HG03439 (cell line): ENCODE data around the gene MGAT1.
"Not testable (repeated sequence)": the region's sequence is repeated elsewhere in the genome, so short reads cannot be mapped to it uniquely, and the experiment has no call there.

Source experiments
- ATAC-seq: cut with Tn5 transposase; IDR thresholded peaks from one replicate; pipeline ENCODE4 v1.9.1; 2021; ENCODE audit warnings: mild to moderate bottlenecking, moderate library complexity; ENCODE audit not compliant: unreplicated experiment

The MGAT1 gene

DNA sequence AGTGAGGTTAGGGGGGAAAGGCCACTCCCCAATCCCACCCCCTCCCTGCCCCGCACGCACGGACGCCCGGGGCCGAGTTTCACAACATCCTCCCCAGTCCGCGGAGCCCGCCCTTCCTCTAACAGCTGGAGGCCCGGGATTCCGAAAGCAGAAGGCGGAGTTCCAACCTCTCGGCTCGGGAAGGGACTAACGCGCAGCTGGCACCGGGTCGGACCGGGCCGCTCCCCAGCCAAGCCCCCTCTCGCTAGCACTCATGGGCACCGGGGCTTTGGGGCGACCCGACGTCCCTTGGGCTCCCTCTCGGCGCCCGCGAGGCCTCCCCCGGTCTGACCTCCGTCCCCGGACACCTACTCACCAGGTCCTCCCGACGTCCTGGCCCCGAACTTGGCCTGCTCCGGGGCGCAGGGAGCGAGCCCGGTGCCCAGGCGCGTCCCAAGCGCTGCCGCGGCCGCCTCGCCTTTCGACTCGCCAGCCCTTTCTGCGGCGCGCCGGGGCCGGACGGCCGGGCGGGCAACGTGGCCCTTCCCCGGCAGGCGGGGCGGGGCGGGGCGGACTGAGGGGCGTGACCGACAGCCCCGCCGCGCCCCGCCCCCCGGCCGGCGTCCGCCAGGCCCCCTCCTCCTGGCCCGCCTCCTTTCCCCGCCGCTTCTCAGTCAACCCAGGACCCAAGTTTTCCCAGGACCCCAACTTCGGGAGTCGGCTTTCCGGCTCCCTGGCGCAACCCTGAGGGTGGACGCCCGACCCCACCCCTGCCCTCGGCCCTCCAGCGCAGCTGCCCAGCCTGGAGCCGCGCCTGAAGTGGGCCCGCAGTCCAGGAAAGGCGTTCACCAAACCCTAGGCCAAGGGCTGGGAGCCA, at the start of gene MGAT1:
TSS of gene MGAT1 (minus strand) at position 482 of the 856 bp plus-strand sequence. CDS start 9,835 bp downstream, outside the sequence.
- peak; percentile 36 for ATAC-seq

DNA sequence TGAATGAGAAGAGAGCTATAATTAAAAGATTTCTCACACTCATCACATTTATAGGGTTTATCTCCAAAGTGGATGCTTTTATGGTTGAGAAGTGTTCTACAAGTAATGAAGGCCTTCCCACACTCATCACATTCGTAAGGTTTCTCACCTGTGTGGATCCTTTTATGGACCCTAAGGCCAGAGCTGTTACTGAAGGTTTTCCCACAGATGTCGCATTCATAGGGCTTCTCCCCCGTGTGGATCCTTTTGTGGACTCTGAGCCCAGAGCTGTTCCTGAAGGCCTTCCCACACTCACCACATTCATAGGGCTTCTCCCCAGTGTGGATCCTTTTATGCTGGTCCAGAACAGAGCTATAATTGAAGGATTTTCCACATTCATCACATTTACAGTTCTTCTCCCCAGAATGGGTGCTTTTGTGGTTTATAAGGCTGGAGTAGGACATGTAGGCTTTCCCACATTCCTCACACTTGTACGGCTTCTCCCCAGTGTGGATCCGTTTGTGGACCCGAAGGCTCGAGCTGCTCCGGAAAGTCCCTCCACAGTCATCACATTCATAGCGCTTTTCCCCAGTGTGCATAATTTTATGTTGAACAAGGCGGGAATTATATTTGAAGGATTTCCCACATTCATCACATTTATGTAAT, 48.0 kb upstream of the MGAT1 start:
- ATAC-seq = no peak

DNA sequence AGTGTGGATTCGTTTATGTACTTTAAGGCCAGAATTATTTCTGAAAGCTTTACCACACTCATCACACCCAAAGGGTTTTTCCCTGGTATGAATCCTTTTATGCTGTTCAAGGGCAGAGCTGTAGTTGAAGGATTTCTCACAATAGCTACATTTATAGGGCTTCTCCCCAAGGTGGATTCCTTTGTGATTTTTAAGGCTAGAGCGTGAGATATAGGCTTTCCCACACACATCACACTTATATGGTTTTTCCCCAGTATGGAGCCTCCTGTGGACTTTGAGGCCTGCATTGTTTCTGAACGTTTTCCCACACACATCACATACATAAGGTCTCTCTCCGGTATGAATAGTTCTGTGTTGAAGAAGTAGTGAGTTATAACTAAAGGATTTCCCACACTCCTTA, 47.2 kb upstream of the MGAT1 start:
- ATAC-seq = no peak

DNA sequence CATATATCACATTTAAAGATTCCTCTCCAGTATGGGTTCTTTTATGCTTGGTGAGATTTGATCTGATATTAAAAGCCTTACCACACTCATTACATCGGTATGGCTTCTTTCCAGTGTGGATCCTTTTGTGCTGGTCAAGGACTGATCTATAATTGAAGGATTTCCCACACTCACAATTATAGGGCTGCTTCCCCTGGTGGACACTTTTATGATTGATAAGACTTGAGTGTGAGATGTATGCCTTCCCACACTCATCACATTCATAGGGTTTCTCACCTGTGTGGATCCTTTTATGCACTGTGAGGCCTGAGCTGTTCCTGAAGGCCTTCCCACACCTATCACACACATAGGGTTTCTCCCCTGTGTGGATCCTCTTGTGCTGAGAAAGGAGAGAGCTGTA, 46.3 kb upstream of the MGAT1 start:
- no peak for ATAC-seq

DNA sequence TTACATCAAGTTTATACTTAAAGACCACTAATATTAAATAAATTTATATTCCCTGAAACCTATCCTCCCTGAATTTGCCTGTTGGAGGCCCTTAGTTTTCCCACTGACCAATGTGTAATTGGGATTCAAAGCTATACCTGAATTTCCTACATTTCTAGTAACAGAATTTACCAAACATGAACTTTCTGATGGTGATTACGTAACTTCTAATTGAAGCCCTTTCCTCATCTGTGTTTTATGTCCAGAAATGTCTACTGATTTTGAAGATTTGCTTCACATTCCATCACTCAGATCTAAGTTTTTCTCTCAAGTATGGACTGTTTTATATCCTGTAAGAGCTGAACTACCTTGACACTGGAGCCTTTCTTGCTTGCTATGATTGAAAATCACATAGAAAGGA, 45.7 kb upstream of the MGAT1 start:
- no peak for ATAC-seq

DNA sequence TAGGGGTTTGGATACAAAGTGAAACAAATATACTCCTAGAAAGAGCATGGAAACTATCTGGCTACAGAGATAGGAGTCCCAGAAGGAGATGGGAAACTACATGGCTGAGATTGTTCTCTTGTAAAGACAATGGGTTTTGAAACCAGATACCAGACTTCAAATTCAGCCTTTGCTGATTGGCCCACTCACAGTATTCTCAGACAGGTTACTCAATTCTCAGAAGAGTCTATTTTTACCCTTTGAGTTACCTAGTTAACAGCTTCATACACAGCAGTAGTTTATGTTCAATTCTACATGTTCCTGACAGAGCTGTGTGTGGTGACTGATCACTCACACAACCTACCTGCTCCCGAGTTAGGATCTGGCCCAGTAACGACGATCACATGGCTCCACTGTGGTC, 44.4 kb upstream of the MGAT1 start:
- no peak for ATAC-seq

DNA sequence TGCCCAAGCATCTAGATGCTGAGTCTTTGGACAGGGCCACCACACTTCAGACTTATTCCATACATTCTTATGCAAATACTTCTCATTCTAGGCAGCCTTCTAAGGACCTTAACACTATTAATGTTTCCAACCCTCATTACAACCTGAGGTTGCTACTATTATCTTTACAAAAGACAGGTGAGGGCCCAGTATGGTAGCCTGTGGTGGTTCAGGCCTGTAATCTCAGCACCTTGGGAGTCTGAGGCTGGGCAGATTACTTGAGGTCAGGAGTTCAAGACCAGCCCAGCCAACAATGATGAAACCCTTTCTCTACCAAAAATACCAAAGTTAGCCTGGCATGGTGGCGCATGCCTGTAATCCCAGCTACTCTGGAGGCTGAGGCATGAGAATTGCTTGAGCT, 42.3 kb upstream of the MGAT1 start:
- ATAC-seq = no peak

DNA sequence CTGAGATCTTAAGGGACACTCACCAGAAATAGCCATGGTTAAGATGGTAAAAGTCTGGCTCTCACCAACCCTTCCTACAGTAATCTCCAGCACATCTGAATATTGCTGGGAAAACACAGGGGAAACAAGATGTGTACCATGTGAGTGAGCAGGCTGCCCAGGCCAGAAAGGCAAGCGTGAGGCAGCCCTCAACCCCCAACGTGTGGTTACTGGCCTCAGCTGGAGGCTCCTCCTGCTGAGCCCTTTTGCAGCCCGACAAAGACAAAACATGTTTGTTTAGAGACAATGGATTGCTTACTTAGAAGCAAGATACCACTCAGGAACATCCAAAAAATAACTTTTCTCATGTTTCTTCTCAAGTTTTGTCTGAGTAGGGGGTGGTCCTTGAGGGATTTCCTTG, 41.8 kb upstream of the MGAT1 start:
- ATAC-seq = no peak

DNA sequence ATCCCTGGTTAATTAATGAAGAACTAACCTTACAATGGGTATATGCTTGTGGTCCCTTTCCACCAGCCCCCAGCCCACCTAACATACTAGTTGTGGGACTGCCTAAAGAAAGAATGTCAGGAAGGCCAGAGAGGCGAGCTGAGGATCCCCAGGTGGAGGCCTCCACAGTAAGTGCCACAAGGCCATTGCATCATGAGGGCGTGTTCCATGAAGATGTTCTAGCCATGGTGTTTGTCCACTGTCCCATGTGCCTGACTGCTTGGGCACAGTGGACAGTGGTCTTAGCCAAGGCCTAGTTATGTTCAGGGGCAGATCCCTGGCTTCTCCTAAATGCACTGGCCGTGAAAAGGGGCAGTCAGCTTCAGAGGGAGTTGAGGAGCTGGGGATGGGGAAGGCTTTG, 37.3 kb upstream of the MGAT1 start:
- no peak for ATAC-seq

DNA sequence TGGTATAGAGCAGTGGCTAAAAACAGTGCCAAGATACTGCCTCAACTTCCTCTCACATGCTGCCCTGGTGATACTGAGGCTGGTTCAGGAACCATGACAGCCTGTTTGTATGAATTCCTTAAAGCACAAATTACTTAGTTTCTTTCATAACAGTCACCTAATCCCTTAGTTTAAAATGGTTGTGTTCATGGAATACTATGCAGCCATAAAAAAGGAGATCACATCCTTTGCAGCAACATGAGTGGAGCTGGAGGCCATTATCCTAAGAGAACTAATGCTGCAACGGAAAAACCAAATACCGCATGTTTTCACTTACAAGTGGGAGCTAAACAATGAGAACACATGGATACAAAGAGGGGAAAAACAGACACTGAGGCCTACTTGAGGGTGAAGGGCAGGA, 36.6 kb upstream of the MGAT1 start:
- ATAC-seq = no peak

DNA sequence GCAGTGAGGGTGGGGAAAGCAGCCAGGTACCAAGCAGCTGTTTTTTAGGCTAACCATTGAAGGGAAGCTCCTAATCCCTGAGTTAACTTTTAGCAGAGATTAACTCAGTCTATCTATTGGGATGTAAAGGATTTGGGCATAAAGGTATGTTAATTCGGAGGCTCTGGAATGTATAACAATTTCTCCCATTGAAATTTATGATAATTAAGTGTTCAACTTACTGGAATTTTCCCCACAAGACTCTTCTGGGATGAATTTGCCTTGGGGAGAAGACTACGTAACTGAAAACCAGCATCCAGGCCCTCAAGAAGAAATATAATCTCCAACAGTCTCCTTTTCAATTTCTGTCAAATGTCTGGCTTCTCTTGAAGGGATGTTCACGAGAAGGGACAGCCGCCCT, 34.9 kb upstream of the MGAT1 start:
- ATAC-seq = no peak

DNA sequence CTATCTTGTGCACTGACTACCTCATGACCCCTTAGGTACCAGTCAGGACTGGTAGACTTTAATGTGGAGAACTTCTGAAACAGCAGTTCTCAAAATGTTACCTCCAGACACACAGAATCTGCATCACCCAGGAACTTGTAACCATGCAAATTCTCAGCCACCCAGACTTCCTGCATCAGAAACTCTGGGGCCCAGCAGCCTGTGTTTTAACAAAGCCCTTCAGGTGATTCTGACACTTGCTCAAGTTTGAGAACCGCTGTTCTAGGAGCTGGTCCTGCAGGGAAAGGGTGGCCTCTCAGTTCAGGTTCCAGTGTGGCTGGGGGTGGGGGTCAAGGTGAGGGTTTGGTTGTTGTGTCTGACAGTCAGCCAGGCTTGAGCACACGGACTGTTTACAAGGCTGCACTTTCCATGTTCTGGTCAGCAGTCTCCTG, 30.0 kb upstream of the MGAT1 start:
- peak; percentile 39 for ATAC-seq

DNA sequence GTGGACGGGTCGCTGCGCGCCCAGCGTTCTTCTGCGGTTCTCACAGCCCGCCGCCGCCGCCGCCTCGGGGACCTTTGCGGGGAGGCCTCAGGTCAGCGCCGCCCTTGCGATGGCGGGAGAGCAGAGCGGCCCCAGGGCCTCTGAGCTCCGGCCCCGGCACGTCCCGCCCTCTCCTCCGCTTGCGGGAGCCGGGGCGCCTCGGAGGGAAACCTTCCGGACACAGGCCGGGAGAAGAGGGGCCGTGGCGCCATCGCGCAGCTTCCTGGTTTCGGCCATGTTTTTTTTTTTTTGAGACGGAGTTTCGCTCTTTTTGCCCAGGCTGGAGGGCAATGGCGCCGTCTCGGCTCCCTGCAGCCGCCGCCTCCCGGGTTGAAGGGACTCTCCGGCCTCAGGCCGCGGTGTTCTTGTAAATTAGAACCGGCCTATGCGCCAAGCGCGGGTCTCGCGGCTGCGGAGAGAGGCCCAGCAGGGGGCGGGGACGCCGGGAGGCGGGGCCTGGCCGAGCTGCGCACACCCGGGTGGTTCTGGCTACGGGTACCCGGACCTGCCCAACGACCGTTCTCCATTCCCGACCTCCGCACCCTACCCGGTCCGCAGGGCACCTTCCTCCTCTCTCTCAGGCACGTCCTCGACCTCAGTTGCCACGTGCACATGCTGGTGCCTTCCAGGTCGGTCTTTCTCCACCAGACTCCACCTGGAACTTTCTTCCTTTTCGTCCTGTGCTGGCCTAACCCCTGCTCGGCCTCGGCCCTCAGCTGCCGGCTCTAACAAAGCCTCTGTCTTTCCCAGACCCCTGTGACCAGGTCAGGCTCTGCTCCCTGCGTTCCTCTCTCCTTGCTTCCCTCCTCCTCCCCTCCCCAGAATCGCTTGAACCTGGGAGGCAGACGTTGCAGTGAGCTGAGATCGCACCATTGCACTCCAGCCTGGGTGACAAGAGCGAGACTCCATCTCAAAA, 28.8 kb upstream of the MGAT1 start:
- ATAC-seq = peak; percentile 79

DNA sequence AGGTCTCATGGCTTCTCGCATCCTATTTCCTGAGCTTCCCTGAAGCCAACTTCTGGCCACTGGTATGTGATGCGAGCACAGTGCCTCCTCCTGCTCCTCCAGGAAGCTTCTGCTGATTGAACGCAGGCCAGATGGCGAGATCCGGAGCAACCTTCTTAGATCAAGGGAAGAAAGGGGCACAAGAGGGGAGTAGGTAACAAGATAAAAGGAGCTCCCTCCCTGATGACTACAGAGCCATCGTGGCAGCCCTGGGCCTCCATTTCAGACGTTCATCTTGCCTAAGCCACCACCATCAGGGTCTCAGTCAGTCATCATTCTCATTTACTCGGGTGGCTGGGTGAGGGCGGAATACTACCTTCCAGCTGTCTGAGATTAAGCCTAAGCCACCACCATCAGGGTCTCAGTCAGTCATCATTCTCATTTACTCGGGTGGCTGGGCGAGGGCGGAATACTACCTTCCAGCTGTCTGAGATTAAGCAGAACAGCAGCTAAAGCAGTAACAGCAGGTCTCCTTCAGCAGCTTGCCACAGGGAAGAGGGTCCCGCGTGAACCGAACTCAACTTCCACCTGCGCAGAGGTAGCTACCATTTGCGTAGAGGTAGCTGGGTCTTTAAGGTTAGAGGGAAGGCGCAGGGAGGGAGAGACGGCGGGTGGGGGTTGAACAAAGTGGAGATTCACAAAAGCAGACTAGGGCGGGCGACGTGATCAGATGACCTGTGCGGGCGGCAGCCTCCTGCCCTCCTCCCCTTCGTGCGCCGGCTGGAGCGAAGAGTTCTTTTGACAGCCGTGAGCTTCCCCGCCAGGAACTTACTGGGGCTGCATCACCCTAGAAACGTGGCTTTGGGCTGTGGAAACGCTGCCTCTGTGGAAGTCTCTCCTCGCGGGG, 27.9 kb upstream of the MGAT1 start:
- peak; percentile 52 for ATAC-seq

DNA sequence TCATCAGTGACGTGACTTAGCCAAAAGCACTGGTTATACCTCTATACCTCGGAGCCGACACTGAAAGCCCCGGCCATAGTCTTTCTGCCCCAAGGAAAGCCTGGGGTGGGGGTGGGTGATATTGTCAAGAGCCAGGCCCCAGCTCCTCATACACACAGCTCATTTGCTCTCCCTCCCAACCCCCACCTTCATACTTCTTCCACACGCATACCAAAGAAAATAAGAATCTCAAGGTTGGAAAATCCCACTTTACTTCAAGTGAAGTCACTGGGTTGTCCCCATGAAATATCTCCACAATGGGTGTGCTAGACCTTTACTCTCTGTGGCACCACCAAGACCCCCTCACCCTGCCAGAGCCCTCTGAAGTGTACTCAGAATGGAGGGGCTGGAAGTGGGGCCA, 27.1 kb upstream of the MGAT1 start:
- ATAC-seq = no peak

DNA sequence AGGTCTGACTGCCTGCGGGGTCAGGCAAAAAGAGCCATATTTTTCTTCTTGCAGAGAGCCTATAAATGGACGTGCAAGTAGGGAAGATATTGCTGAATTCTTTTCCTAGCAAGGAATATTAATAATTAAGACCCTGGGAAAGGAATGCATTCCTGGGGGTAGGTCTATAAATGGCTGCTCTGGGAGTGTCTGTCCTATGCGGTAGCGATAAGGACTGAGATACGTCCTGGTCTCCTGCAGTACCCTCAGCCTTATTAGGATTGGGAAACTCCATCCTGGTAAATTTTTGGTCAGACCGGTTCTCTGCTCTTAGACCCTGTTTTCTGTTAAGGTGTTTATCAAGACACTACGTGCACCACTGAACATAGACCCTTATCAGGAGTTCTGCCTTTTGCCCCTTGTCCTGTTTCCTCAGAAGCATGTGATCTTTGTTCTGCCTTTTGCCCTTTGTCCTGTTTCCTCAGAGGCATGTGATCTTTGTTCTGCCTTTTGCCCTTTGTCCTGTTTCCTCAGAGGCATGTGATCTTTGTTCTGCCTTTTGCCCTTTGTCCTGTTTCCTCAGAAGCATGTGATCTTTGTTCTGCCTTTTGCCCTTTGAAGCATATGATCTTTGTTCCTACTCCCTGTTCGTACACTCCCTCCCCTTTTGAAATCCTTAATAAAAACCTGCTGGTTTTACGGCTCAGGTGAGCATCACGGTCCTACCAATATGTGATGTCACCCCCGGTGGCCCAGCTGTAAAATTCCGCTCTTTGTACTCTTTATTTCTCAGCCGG, 26.3 kb upstream of the MGAT1 start:
- not testable (repeated sequence) for ATAC-seq

DNA sequence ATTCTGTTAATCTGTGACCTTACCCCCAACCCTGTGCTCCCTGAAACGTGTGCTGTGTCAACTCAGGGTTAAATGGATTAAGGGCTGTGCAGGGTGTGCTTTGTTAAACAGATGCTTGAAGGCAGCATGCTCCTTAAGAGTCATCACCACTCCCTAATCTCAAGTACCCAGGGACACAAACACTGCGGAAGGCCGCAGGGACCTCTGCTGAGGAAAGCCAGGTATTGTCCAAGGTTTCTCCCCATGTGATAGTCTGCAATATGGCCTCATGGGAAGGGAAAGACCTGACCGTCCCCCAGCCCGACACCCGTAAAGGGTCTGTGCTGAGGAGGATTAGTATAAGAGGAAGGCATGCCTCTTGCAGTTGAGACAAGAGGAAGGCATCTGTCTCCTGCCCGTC, 24.8 kb upstream of the MGAT1 start:
- ATAC-seq = not testable (repeated sequence)

DNA sequence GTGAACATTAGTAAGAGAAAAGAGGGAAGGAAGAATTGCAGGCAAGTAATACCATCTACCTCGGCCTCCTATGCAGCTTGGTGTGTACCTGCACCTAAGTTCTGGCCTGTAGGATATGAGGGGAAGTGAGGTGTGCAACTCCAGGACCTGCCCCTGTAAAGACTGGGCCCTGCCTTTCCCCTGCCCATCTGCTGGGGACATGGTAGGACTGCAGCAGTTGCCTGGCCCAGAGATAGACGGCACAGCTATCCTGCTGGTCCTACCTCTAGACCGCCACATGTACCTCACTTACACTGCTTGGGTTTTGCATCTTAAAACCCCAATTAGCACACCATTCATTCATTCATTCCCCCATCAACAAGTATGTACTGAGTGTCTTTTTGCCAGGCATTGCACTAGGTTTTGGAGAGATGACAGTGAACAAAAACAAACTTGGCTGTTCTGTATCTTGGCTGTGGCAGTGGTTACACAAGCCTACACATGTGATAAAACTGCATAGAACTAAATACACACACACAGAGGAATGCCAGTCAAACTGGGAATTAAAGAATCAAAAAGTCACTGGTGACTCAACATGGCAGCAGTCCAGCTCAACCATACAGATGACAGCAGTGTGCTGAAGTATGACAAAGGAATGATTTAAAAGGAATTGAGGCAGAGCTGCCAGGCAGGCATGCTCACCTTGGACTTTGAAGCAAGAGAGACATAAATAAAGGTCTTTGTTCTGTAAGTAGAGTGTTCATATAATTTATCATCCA, 23.3 kb upstream of the MGAT1 start:
- ATAC-seq = no peak
